ENCODE measurements around the gene CLCN6. TPM values are rescaled to one million over a fixed set of nuclear protein-coding genes. Genes with fewer than 3 reads are reported as not detected.

The CLCN6 gene
- total RNA-seq, 2 donors from 2014 or later: 13.4 to 45.0 TPM

DNA sequence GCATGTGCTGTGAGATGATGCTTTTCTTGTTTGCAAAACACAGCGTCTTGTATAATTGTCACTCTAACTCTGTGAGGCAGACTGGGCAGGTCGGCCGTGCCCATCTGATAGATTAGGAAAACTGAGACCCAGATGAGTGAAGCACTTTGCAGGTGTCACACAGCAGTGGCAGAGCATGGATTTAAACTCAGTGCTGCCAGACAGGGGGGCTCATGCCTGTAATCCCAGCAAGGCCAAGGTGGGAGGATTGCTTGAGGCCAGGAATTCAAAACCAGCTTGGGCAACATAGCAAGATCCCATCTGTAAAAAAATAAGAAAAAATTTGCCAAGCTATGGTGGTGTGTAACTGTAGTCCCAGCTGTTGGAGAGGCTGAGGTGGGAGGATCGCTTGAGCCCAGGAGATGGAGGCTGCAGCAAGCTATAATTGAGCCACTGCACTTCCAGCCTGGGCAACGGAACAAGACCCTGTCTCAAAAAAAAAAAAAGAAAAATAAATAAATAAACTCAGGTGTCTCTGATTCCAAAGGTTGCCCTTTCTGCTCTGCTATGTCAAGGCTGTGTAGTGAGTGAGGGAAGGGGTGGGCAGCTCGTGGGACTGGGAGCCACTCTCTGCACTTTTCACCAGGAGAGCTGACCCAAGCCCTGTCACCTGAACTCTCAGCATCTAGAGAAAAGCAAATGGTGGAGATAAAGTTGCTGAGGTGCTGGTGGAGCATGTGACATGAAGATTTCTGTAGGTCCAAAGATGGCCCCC lies 85.6 kb downstream of the CLCN6 start:
- DNase-seq (ENCODE audit: low spot score): no peak
- TF ChIP-seq POLR2AphosphoS5 (IDR thresholded peaks at IDR 0.05) (no peak), POLR2A (IDR thresholded peaks at IDR 0.05) (no peak)
- TF ChIP-seq, protein P1, sequence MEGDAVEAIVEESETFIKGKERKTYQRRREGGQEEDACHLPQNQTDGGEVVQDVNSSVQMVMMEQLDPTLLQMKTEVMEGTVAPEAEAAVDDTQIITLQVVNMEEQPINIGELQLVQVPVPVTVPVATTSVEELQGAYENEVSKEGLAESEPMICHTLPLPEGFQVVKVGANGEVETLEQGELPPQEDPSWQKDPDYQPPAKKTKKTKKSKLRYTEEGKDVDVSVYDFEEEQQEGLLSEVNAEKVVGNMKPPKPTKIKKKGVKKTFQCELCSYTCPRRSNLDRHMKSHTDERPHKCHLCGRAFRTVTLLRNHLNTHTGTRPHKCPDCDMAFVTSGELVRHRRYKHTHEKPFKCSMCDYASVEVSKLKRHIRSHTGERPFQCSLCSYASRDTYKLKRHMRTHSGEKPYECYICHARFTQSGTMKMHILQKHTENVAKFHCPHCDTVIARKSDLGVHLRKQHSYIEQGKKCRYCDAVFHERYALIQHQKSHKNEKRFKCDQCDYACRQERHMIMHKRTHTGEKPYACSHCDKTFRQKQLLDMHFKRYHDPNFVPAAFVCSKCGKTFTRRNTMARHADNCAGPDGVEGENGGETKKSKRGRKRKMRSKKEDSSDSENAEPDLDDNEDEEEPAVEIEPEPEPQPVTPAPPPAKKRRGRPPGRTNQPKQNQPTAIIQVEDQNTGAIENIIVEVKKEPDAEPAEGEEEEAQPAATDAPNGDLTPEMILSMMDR (IDR thresholded peaks at IDR 0.05): no peak
- Histone ChIP-seq H3K27me3 (replicated peaks; ENCODE audit: insufficient read depth) (no peaks in the 10 kb centered on the region), H3K9me3 (no peaks in the 10 kb centered on the region), H3K27ac (no peak overlapping the region), H3K4me1 (replicated peaks) (no peaks in the 10 kb centered on the region), H3K4me3 (no peak overlapping the region), H3K36me3 (no peaks in the 10 kb centered on the region)
- WGBS: 74% methylated on average over 6 of the region's 6 CpGs
- intact Hi-C loops (cut with DNase I): no loop called here

Small RNA genes within 50 kb of the gene (small RNA-seq; reads per million reads assigned to genes)
- gene RF02156 (0 reads per million in 2 donors), gene RF02157 (0 reads per million in 2 donors), gene RF02158 (0 reads per million in 2 donors)

Other genes with a start within 250 kb of the CLCN6 start
- 10 to 100 TPM; 14.1 to 16.9 TPM for gene FBXO2, start 151.8 kb upstream of the CLCN6 start, total RNA-seq
- 10 to 100 TPM; 29.5 to 51.2 TPM for gene FBXO44, start 151.3 kb upstream of the CLCN6 start, total RNA-seq
- gene FBXO6, start 142.0 kb upstream of the CLCN6 start, total RNA-seq: 10 to 100 TPM; 12.5 to 17.7 TPM
- 10 to 100 TPM; 37.3 to 67.8 TPM for gene MAD2L2, start 125.0 kb upstream of the CLCN6 start, total RNA-seq
- under 1 TPM; 0.05 to 0.51 TPM for gene DRAXIN, start 114.5 kb upstream of the CLCN6 start, total RNA-seq
- 100 to 1,000 TPM; 114 to 123 TPM for gene AGTRAP, start 70.1 kb upstream of the CLCN6 start, total RNA-seq
- gene C1orf167, start 44.0 kb upstream of the CLCN6 start, total RNA-seq: 1 to 10 TPM in 1 of 2 donors, not detected in 1; 10.0 TPM
- 10 to 100 TPM; 27.6 to 75.0 TPM for gene MTHFR, start 227 bp upstream of the CLCN6 start, total RNA-seq
- gene NPPA, start 41.6 kb downstream of the CLCN6 start, total RNA-seq: 1 to 10 TPM in 1 of 2 donors, not detected in 1; 1.3 TPM
- gene NPPB, start 52.8 kb downstream of the CLCN6 start, total RNA-seq: not detected
- gene KIAA2013, start 120.2 kb downstream of the CLCN6 start, total RNA-seq: 100 to 1,000 TPM; 104 to 137 TPM
- gene PLOD1, start 128.5 kb downstream of the CLCN6 start, total RNA-seq: 10 to 100 TPM; 73.6 to 80.2 TPM
- gene MFN2, start 174.3 kb downstream of the CLCN6 start, total RNA-seq: 10 to 100 TPM; 55.0 to 92.4 TPM
- 10 to 100 TPM; 35.6 to 84.3 TPM for gene MIIP, start 213.3 kb downstream of the CLCN6 start, total RNA-seq

Measured in prostate gland (tissue), 2 donors.